Ishikawa (cell line): Measurements from ENCODE around the gene HCN1.

ENCODE experiments used
- EP300 ChIP-seq: IDR thresholded peaks from 2 replicates; pipeline ENCODE4 v1.6.1; 2012; ENCODE audit warnings: borderline replicate concordance
- FOXM1 ChIP-seq: IDR thresholded peaks from 2 replicates; pipeline ENCODE4 v1.6.1; 2012; ENCODE audit warnings: low read depth, borderline replicate concordance
- REST ChIP-seq: IDR thresholded peaks from 2 replicates; pipeline ENCODE4 v1.6.1; 2012; ENCODE audit warnings: low read depth, mild to moderate bottlenecking
- TAF1 ChIP-seq: IDR thresholded peaks from 2 replicates; pipeline ENCODE4 v1.6.1; 2012; ENCODE audit warnings: low read depth, mild to moderate bottlenecking
- YY1 ChIP-seq: IDR thresholded peaks from 2 replicates; pipeline ENCODE4 v1.6.1; 2012; ENCODE audit warnings: low read depth
- TF ChIP-seq, protein P1 (sequence below): IDR thresholded peaks from 2 replicates; pipeline ENCODE4 v1.6.1; 2012

GRCh38 chr5:45437752-45438151, 258.4 kb downstream of the HCN1 start:
- TF ChIP-seq EP300 (no peak), FOXM1 (no peak), YY1 (no peak), REST (no peak), TAF1 (no peak)
- TF ChIP-seq, protein P1, sequence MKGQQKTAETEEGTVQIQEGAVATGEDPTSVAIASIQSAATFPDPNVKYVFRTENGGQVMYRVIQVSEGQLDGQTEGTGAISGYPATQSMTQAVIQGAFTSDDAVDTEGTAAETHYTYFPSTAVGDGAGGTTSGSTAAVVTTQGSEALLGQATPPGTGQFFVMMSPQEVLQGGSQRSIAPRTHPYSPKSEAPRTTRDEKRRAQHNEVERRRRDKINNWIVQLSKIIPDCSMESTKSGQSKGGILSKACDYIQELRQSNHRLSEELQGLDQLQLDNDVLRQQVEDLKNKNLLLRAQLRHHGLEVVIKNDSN = no peak
